ENCODE results near the gene TBC1D17. TPM values are rescaled to one million over a fixed set of nuclear protein-coding genes. Genes with fewer than 3 reads are reported as not detected.
A peak's percentile ranks its signal among the peaks of the same experiment; 100 is the strongest.

TBC1D17 gene
- total RNA-seq, 4 donors from 2014 or later, result 48.7 to 84.3 (median 66.4) TPM

- intact Hi-C loops (cut with DNase I; ENCODE audit: low total_unique reads) (no loop called here), in situ Hi-C loops (cut with MboI; ENCODE audit: low sequenced_read_pairs in 4 of 4) (no loop called here)
- ATAC-seq (peak; percentile 60 to 84), DNase-seq (peak; percentile 46 to 70)
- Histone ChIP-seq H3K27ac (no peak overlapping the region), H3K9me3 (no peaks in the 10 kb centered on the region), H3K27me3 (peaks cover 6 to 9% (median 7%) of the 10 kb centered on the region in 3 donors), H3K4me1 (peaks cover 2 to 12% of the 10 kb centered on the region in 2 donors), H3K4me3 (peak overlapping the region; percentile 36 to 61 (median 40)), H3K36me3 (peaks cover 0 to 16% of the 10 kb centered on the region in 2 donors)
- no peak for TF ChIP-seq POLR2A (IDR thresholded peaks at IDR 0.05)
- TF ChIP-seq, protein P1, sequence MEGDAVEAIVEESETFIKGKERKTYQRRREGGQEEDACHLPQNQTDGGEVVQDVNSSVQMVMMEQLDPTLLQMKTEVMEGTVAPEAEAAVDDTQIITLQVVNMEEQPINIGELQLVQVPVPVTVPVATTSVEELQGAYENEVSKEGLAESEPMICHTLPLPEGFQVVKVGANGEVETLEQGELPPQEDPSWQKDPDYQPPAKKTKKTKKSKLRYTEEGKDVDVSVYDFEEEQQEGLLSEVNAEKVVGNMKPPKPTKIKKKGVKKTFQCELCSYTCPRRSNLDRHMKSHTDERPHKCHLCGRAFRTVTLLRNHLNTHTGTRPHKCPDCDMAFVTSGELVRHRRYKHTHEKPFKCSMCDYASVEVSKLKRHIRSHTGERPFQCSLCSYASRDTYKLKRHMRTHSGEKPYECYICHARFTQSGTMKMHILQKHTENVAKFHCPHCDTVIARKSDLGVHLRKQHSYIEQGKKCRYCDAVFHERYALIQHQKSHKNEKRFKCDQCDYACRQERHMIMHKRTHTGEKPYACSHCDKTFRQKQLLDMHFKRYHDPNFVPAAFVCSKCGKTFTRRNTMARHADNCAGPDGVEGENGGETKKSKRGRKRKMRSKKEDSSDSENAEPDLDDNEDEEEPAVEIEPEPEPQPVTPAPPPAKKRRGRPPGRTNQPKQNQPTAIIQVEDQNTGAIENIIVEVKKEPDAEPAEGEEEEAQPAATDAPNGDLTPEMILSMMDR (IDR thresholded peaks at IDR 0.05 in 4 of 5, conservative IDR thresholded peaks at IDR 0.05 in 1 of 5), result peak; percentile 53 to 85 (median 80)
Observed at GRCh38 chr19:49889687-49890348, 12.3 kb downstream of the TBC1D17 start.

- peaks cover 0 to 8% of the 10 kb centered on the region in 2 donors for H3K36me3 ChIP-seq
- TF ChIP-seq, protein P1 (IDR thresholded peaks at IDR 0.05 in 4 of 5, conservative IDR thresholded peaks at IDR 0.05 in 1 of 5), result peak in 3 of 5 experiments; percentile 5 to 24 (median 15)
- no peak for TF ChIP-seq POLR2A (IDR thresholded peaks at IDR 0.05)
- H3K4me1 ChIP-seq, result peaks cover 2 to 12% of the 10 kb centered on the region in 2 donors
- peaks cover 6 to 9% (median 7%) of the 10 kb centered on the region in 3 donors for H3K27me3 ChIP-seq
- peak overlapping the region; percentile 36 to 61 (median 40) for H3K4me3 ChIP-seq
- ATAC-seq, result peak; percentile 19 to 51
- in situ Hi-C loops (cut with MboI; ENCODE audit: low sequenced_read_pairs in 4 of 4), result no loop called here
- no peak overlapping the region for H3K27ac ChIP-seq
- intact Hi-C loops (cut with DNase I; ENCODE audit: low total_unique reads), result no loop called here
- no peak for DNase-seq
- H3K9me3 ChIP-seq, result no peaks in the 10 kb centered on the region
Observed at GRCh38 chr19:49890349-49891311, 13.1 kb downstream of the TBC1D17 start.

DNA sequence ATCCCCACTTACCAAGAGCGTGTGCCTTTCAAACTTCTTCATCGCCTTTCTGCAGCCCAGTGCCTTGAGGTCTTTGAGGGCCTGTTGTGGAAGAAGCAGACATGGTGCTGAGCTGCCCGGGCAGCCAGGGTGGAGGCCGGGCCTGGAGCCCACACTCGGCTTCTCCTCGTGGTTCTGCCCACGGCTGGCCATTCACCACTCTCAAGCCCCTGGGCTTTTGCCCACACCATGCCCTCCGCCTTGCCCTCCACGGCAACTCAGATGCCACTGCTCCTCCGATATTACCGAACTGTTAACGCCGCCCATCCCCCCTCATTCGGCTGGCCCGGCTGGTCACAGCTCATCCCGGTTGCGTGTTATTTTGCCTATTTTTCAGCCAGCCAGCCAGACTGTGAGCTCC lies 13.9 kb downstream of the TBC1D17 start:
- DNase-seq (no peak), ATAC-seq (no peak)
- Histone ChIP-seq H3K27me3 (peaks cover 6 to 9% (median 7%) of the 10 kb centered on the region in 3 donors), H3K27ac (no peak overlapping the region), H3K4me1 (peaks cover 2 to 12% of the 10 kb centered on the region in 2 donors), H3K4me3 (no peak overlapping the region), H3K36me3 (peaks cover 0 to 2% of the 10 kb centered on the region in 2 donors), H3K9me3 (no peaks in the 10 kb centered on the region)
- TF ChIP-seq, protein P1 (IDR thresholded peaks at IDR 0.05 in 4 of 5, conservative IDR thresholded peaks at IDR 0.05 in 1 of 5), result no peak
- TF ChIP-seq POLR2A (IDR thresholded peaks at IDR 0.05), result no peak
- in situ Hi-C loops (cut with MboI; ENCODE audit: low sequenced_read_pairs in 4 of 4) (no loop called here), intact Hi-C loops (cut with DNase I; ENCODE audit: low total_unique reads) (no loop called here)

DNA sequence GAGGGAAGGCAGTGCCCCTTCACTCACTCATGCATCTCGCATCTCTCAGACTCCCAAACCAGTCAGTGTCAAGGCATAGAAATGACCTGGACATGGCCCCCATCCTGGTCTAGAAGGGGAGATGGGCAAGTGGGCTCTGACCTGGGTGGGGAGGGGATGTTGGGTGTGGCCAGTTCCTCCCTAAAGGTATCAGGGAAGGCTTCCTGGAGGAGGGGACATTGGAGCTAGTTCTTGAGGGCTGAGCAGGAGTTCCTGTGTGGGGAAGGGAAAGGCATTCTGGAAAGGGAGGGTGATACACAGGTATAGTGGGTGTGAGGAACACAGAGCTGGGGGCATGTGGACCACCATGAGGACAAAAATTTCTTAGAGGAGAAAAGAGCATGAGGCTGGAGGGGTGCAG lies 15.2 kb downstream of the TBC1D17 start:
- no peak for ATAC-seq
- peaks cover 2 to 12% of the 10 kb centered on the region in 2 donors for H3K4me1 ChIP-seq
- DNase-seq, result no peak
- no peak for TF ChIP-seq POLR2A (IDR thresholded peaks at IDR 0.05)
- TF ChIP-seq, protein P1 (IDR thresholded peaks at IDR 0.05 in 4 of 5, conservative IDR thresholded peaks at IDR 0.05 in 1 of 5), result no peak
- intact Hi-C loops (cut with DNase I; ENCODE audit: low total_unique reads) (no loop called here), in situ Hi-C loops (cut with MboI; ENCODE audit: low sequenced_read_pairs in 4 of 4) (no loop called here)
- H3K36me3 ChIP-seq, result no peaks in the 10 kb centered on the region
- H3K27ac ChIP-seq, result no peak overlapping the region
- no peak overlapping the region for H3K4me3 ChIP-seq
- H3K27me3 ChIP-seq, result peaks cover 6 to 9% (median 7%) of the 10 kb centered on the region in 3 donors
- H3K9me3 ChIP-seq, result no peaks in the 10 kb centered on the region
